Esophagus muscularis mucosa (tissue), 4 donors: ENCODE results near the gene GNG11. TPM values are rescaled to one million over a fixed set of nuclear protein-coding genes. Genes with fewer than 3 reads are reported as not detected.
A peak's percentile ranks its signal among the peaks of the same experiment; 100 is the strongest.
"Not testable (repeated sequence)": the region's sequence is repeated elsewhere in the genome, so short reads cannot be mapped to it uniquely, and the experiment has no call there.

Experiments used
- DNase-seq: peaks from one replicate; pipeline ENCODE4 v3.0.0-alpha.2; 2017; ENCODE audit errors: extremely low spot score
- H3K27ac ChIP-seq, 4 donors: fragments of 200-600 bp; sonication (generic); replicated peaks in 1 of 4; 1 replicate in 3 of 4; 2 replicates in 1 of 4; pipeline ENCODE4 v1.5.1; 2016 to 2019; ENCODE audit warnings: mild to moderate bottlenecking in 1 of 4
- H3K27me3 ChIP-seq, 4 donors: fragments of 200-600 bp; sonication (generic); one replicate each; pipeline versions ENCODE4 v1.5.1 to v1.6.0; 2016 to 2019
- H3K36me3 ChIP-seq, 4 donors: fragments of 200-600 bp; sonication (generic); one replicate each; pipeline ENCODE4 v1.5.1; 2016 to 2019
- H3K4me1 ChIP-seq, 4 donors: fragments of 200-600 bp; sonication (generic); one replicate each; pipeline ENCODE4 v1.5.1; 2016 to 2019
- H3K4me3 ChIP-seq, 4 donors: fragments of 200-600 bp; sonication (generic); 1 replicate in 2 of 4; 2 replicates in 2 of 4; pipeline ENCODE4 v1.5.1; 2016 to 2019; ENCODE audit warnings: mild to moderate bottlenecking in 4 of 4, moderate library complexity in 1 of 4
- H3K9me3 ChIP-seq, 4 donors: fragments of 200-600 bp; sonication (generic); 1 replicate in 3 of 4; 2 replicates in 1 of 4; pipeline ENCODE4 v1.5.1; 2016 to 2019
- EP300 ChIP-seq: sonication (generic); formaldehyde crosslinking; IDR thresholded peaks from one replicate; pipeline ENCODE4 v1.6.1; 2017; ENCODE audit warnings: antibody characterized with exemption
- POLR2A ChIP-seq: fragments of 450-650 bp; IDR thresholded peaks from one replicate; pipeline ENCODE4 v1.6.1; 2017; ENCODE audit warnings: antibody characterized with exemption, moderate library complexity, mild to moderate bottlenecking, low read depth
- POLR2AphosphoS5 ChIP-seq, 2 donors: sonication (generic); formaldehyde crosslinking; IDR thresholded peaks; one replicate each; pipeline ENCODE4 v1.6.1; 2017; ENCODE audit warnings: antibody characterized with exemption in 2 of 2
- WGBS: methylation state at CpG from one replicate; pipeline ENCODE4 v1.1.5; 2018; 5-methylcytosine and 5-hydroxymethylcytosine counted together
- intact Hi-C: fragments of 100-400 bp; cut with DNase I; formaldehyde crosslinking; loops from one replicate; pipeline ENCODE4 v1.15.1; 2023
- total RNA-seq, 4 donors: library from RNA; depleted of rRNA; stranded (reverse); fragments of >200 nt; gene quantifications; one replicate each; pipeline versions ENCODE4 v1.1.0 to v1.2.1, GENCODE V29; 2016
- TF ChIP-seq, protein P1 (sequence below), 3 experiments: fragments of 200-600 bp in 2 of 3; fragments of 450-650 bp in 1 of 3; sonication (generic) in 2 of 3; IDR thresholded peaks; one replicate each; pipeline ENCODE4 v1.5.1; 2017 to 2019; ENCODE audit warnings: antibody characterized with exemption in 3 of 3, mild to moderate bottlenecking in 2 of 3, moderate library complexity in 1 of 3

GNG11 gene
- total RNA-seq, 4 donors from 2014 or later, result 19.9 to 26.0 (median 22.3) TPM

DNA sequence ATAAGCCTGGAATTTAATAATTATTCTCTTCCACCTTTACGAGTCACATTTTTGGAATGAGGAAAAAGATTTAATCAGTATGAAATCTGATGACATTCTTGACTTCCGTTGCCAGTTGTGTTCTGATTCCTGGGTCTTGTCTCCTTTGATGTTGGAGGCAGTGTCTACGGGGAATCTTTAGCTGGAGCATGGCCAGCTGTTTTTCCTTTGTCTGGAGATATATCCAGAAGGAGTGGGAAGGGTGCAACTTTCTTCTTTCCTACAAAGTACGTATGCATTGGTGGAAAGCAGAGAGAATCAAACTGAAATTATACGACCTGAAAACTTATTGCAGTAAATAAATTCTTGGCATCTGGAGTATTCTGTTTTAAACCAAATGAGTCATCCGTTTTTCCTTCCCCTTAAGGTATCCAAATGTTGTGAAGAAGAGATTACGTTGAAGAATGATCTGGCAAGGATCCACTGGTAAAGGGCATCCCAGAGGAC is 6.9 kb upstream of the GNG11 start:
- Histone ChIP-seq H3K27ac (peak overlapping the region; percentile 56 to 71 (median 68)), H3K9me3 (no peaks in the 10 kb centered on the region), H3K27me3 (no peaks in the 10 kb centered on the region), H3K36me3 (no peaks in the 10 kb centered on the region), H3K4me1 (peaks cover 19 to 38% (median 27%) of the 10 kb centered on the region in 4 donors), H3K4me3 (peak overlapping the region in 2 of 4 donors; percentile 25 to 34)
- DNase-seq, result no peak
- intact Hi-C loops, result no loop called here
- no peak for TF ChIP-seq POLR2AphosphoS5 (IDR thresholded peaks at IDR 0.05)
- TF ChIP-seq, protein P1, sequence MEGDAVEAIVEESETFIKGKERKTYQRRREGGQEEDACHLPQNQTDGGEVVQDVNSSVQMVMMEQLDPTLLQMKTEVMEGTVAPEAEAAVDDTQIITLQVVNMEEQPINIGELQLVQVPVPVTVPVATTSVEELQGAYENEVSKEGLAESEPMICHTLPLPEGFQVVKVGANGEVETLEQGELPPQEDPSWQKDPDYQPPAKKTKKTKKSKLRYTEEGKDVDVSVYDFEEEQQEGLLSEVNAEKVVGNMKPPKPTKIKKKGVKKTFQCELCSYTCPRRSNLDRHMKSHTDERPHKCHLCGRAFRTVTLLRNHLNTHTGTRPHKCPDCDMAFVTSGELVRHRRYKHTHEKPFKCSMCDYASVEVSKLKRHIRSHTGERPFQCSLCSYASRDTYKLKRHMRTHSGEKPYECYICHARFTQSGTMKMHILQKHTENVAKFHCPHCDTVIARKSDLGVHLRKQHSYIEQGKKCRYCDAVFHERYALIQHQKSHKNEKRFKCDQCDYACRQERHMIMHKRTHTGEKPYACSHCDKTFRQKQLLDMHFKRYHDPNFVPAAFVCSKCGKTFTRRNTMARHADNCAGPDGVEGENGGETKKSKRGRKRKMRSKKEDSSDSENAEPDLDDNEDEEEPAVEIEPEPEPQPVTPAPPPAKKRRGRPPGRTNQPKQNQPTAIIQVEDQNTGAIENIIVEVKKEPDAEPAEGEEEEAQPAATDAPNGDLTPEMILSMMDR (IDR thresholded peaks at IDR 0.05), result no peak
- TF ChIP-seq EP300, result no peak
- TF ChIP-seq POLR2A, result no peak
- 22% methylated on average over 7 of the region's 7 CpGs for WGBS

- DNase-seq, H3K27me3 ChIP-seq, intact Hi-C loops, H3K9me3 ChIP-seq, H3K4me3 ChIP-seq, H3K36me3 ChIP-seq: not testable (repeated sequence)
- H3K27ac ChIP-seq, result peak overlapping the region in 3 of 4 donors; percentile 56 to 71 (median 66)
- 64% methylated on average over 3 of the region's 3 CpGs for WGBS
- peaks cover 16 to 33% (median 24%) of the 10 kb centered on the region in 4 donors for H3K4me1 ChIP-seq
These were observed 6.2 kb upstream of the GNG11 start for GRCh38 chr7:93915206-93915842.

- peak overlapping the region in 2 of 4 donors; percentile 66 to 71 for H3K27ac ChIP-seq
- intact Hi-C loops, result not testable (repeated sequence)
These were observed 5.6 kb upstream of the GNG11 start for GRCh38 chr7:93915888-93916287.

DNA sequence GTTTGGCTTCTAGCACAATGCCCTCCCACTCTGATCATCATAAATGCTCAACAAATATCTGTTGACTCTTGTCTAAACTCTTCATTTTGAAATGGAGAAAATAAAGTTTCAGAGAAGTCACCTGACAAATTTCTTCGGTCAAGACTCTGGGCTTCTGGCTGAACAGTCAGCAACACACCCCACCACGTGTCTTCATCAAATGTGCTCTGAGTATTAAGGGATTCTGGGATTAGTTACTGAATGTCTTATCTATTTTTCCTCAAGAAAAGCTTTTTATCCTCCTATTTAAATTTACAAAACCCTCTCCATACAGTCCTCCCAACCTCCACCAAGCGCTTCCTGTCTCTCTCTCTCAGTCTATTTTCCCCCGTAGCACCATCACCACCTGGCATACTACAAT is 5.2 kb upstream of the GNG11 start:
- H3K36me3 ChIP-seq, DNase-seq, H3K27me3 ChIP-seq, H3K9me3 ChIP-seq, H3K4me3 ChIP-seq, intact Hi-C loops: not testable (repeated sequence)
- H3K27ac ChIP-seq, result peak overlapping the region in 1 of 4 donors; percentile 71
- H3K4me1 ChIP-seq, result peaks cover 14 to 32% (median 24%) of the 10 kb centered on the region in 4 donors
- 82% methylated on average over 4 of the region's 4 CpGs for WGBS

More at GRCh38 chr7:93915888-93916287, 5.6 kb upstream of the GNG11 start:
- H3K36me3 ChIP-seq, H3K27me3 ChIP-seq, DNase-seq, H3K4me3 ChIP-seq, H3K9me3 ChIP-seq: not testable (repeated sequence)
- H3K4me1 ChIP-seq, result peaks cover 13 to 32% (median 24%) of the 10 kb centered on the region in 4 donors

DNA sequence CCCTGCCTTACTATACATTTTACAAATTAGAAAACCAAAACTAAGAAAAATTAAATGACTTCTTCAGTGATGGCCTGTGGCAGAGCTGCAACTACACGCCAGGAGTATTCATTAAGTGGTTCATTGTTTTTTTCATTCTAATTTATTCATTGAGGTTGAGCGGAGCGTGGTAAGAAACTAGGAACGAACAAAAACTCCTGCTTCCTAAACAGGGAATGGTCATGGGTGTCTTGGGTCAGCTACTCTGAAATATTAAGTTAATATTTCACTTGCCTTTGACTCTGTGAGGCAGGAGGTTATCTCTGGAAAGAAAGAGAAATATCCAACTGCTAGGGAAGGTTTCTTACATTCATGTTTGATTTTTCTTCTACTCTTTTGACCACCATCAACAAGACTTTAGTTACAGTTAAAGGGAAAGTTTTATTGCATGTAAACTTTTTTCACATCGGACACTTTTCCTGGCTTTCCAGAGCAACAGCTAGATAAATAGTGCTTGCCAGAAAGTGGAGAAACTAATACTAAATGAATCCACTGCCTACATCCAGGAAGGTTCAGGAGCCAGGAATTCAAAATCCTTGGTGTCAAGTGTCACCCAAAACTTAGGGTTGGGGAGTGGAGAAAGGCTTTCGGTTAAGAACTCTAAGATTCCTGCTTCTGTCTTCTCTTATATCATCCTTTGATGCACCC is 896 bp upstream of the GNG11 start:
- DNase-seq, result no peak
- WGBS, result 67% methylated on average over 6 of the region's 6 CpGs
- H3K4me1 ChIP-seq, result peaks cover 4 to 37% (median 35%) of the 10 kb centered on the region in 4 donors
- TF ChIP-seq EP300, result no peak
- TF ChIP-seq, protein P1 (IDR thresholded peaks at IDR 0.05), result no peak
- TF ChIP-seq POLR2A, result no peak
- no peak for TF ChIP-seq POLR2AphosphoS5 (IDR thresholded peaks at IDR 0.05)
- peak overlapping the region; percentile 60 to 72 (median 69) for H3K4me3 ChIP-seq
- peak overlapping the region; percentile 89 to 92 (median 90) for H3K27ac ChIP-seq
- no peaks in the 10 kb centered on the region for H3K36me3 ChIP-seq
- H3K9me3 ChIP-seq, result no peaks in the 10 kb centered on the region
- intact Hi-C loops, result no loop called here
- no peaks in the 10 kb centered on the region for H3K27me3 ChIP-seq

DNA sequence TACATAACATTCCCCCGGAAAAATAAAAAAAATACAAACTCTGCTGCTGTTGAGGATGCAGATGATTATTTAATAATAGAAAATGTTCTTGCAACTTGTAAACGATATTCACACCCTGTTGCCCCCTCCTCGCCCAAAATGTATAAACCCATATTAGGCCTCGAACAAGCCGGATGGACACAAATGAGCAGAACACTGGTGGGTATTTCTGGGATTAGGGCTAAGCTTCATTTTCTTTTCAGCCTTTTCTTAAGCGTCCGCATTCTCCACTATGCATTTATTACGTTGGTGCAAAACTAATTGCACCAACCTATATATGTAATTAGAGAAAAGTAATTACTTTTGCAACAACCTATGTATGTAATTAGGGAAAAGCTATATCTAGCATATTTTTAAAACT is 349 bp upstream of the GNG11 start:
- 59% methylated on average over 8 of the region's 8 CpGs for WGBS
- no peak for TF ChIP-seq POLR2A
- TF ChIP-seq, protein P1 (IDR thresholded peaks at IDR 0.05), result no peak
- TF ChIP-seq EP300, result no peak
- TF ChIP-seq POLR2AphosphoS5 (IDR thresholded peaks at IDR 0.05), result no peak
- H3K36me3 ChIP-seq, result peaks cover 0 to 4% (median 1%) of the 10 kb centered on the region in 4 donors
- no peaks in the 10 kb centered on the region for H3K9me3 ChIP-seq
- H3K27me3 ChIP-seq, result no peaks in the 10 kb centered on the region
- peak overlapping the region; percentile 89 to 92 (median 90) for H3K27ac ChIP-seq
- intact Hi-C loops, result no loop called here
- no peak for DNase-seq
- peaks cover 4 to 37% (median 33%) of the 10 kb centered on the region in 4 donors for H3K4me1 ChIP-seq
- H3K4me3 ChIP-seq, result peak overlapping the region; percentile 60 to 72 (median 69)
